Epithelial cell of esophagus (primary cell): ENCODE results near the gene PRPF19.
A peak's percentile ranks its signal among the peaks of the same experiment; 100 is the strongest.

Experiments
- DNase-seq: peaks from one replicate; pipeline ENCODE4 v3.0.0; 2010; ENCODE audit warnings: low read depth
- H3K4me3 ChIP-seq: 2 replicates; pipeline ENCODE4 v1.5.1; 2011; ENCODE audit warnings: mild to moderate bottlenecking, low read length, control low read depth
- TF ChIP-seq, protein P1 (sequence below): IDR thresholded peaks from 2 replicates; pipeline ENCODE4 v1.5.1; 2011; ENCODE audit warnings: low read depth, mild to moderate bottlenecking, low read length, control low read depth, inconsistent platforms; ENCODE audit not compliant: insufficient read depth; ENCODE audit errors: missing control alignments

PRPF19 gene

DNA sequence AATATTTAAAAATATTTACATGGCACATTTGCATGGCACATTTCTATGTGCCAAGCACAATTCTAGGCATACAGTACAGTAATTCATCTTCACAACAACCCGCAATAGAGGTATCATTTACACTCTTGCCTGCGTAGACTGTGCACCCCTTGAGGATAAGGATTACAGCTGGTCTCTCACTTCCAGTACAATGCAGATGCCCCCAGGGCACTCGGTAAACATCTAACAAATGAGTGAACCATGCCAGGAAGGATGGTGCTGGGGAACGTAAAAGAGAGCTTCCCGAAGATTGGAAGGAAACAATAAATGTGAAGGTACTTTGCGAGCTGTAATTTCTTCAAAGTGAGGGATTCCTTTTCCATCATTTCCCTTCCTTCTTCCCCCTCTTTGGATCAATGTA is 1.3 kb downstream of the PRPF19 start:
- peak overlapping the region; percentile 96 for H3K4me3 ChIP-seq
- TF ChIP-seq, protein P1, sequence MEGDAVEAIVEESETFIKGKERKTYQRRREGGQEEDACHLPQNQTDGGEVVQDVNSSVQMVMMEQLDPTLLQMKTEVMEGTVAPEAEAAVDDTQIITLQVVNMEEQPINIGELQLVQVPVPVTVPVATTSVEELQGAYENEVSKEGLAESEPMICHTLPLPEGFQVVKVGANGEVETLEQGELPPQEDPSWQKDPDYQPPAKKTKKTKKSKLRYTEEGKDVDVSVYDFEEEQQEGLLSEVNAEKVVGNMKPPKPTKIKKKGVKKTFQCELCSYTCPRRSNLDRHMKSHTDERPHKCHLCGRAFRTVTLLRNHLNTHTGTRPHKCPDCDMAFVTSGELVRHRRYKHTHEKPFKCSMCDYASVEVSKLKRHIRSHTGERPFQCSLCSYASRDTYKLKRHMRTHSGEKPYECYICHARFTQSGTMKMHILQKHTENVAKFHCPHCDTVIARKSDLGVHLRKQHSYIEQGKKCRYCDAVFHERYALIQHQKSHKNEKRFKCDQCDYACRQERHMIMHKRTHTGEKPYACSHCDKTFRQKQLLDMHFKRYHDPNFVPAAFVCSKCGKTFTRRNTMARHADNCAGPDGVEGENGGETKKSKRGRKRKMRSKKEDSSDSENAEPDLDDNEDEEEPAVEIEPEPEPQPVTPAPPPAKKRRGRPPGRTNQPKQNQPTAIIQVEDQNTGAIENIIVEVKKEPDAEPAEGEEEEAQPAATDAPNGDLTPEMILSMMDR, result no peak
- peak; percentile 36 for DNase-seq

DNA sequence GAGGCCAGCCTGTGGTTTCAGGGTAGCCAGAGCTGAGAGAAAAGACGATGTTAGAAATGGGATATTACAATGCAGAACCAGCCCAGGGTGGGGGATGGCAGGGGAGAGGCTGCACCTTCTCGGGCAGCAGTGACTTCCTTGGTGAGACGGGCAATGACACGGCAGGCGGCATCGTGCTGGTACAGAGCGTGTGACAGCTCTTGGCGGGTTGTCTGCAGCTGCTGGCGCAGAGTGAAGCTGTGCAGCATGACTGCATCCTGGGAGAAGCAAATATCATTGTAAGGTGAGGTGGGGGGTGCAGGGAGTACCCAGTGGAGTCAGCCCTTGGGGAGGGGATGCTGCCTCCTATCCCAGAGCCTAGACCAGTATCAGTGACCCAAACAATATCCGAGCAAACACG is 3.8 kb downstream of the PRPF19 start:
- TF ChIP-seq, protein P1, result no peak
- no peak overlapping the region for H3K4me3 ChIP-seq
- DNase-seq, result no peak

DNA sequence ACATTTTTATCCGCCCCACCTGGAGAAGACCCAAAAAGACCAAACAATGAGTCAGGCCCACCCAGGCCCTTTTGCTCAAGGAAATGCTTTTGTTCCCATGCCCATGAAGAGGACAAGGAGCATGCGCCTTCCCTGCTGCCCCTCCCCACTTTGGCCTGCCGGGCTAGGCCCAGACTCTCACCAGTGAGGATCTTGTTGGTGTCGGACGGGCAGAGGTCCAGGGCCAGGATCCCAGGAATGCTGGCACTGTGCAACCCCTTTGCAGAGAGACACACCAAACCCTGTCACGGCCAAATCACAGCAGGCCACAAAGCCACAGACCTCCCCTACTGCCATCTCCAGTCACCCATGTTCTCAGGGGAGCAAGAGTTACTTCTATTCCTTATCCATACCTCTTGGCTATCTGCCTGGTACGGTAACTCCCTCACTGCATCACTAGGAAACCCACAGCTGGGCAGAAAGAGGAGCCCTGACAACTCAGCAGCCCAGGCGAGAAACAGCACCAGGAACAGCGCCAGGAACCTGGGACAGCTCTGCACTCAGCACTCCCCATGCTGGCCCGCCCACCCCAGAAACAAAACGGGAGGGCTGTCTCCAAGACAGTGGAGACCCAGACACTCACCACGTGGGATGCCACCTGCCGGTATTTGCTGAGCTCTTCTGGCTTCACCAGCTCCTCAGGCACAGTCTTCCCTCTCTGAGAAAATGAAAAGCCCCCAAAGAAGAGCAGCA is 5.5 kb downstream of the PRPF19 start:
- no peak for DNase-seq
- TF ChIP-seq, protein P1, result no peak
- H3K4me3 ChIP-seq, result no peak overlapping the region

DNA sequence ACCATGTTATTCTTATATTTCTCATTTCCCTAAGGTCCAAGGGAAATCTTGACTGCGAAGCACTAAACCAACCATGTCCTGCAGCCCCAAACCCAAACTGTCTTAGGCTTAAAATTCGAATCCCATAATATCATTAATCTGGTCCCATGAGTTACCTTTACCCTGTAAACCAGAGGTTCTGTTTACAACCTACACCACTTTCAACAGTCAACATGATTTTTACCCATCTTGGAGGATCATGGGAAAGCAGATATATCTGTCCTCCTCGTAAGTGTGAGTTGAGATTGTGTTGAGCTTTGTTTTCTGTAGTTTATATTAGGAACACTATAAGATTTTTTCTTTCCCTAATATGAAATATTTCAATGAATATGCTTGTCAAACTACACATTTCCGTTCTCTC is 6.4 kb downstream of the PRPF19 start:
- DNase-seq, result no peak
- no peak overlapping the region for H3K4me3 ChIP-seq
- TF ChIP-seq, protein P1, result no peak

DNA sequence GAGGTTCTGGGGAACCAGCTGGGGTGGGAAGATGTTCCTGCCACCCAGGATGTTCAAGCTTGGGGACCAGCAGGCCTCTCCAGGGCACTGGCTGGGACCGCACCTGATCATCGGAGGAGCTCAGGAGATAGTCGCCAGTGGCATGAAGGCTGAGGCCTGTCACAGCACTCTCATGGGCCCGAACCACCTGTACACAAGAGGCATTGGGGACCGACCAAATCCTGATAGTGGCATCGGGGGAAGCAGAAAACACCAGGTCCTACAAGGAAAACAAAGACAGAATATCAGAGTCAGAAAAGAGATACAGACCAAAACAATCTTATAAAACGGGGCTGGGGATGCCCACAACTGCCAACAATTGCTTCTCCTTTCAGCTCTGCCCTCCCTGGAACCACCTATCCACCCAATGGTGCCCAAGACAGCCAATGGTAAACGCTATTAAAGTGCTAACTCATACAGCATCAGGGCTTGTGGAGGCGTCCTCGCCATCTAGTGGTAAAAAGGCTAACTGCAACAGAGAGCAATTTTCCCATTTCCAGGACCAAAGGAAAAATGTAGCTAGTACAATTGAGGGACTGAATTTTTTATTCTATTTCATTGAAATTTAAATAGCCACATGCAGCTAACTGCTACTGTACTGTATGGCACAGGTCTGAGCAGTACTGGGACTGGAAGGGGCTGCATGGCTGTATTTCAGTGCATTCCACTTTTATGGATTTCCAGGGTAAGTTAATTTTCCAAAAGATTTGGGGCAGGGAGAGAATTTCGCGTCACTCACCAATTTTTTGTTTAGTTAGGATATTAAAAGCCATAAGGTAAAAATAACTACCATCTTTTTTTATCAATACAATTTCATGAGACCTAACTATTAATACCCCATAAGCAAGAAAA is 7.1 kb downstream of the PRPF19 start:
- no peak overlapping the region for H3K4me3 ChIP-seq
- peak; percentile 70 for DNase-seq
- TF ChIP-seq, protein P1, result peak; percentile 96

DNA sequence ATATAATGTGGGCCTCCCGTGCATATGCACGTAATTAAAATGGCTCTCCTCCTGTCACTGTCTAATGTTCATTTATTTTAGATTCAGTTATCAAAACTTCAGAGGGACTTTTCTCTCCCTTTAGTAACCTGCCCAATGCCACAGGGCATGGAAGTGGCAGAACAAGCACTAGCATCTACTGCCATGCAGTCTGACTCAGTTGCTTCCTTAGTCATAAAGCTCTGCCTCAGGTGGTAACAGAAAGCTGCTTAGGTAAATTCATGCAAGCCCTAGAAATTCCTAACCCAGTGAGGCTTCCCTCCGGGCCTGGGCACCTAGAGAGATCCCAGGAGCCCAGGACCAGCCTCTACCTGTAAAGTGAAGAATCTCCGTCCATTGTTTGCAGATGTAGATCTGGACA is 8.9 kb downstream of the PRPF19 start:
- H3K4me3 ChIP-seq, result no peak overlapping the region
- TF ChIP-seq, protein P1, result no peak
- peak; percentile 72 for DNase-seq
